A673 (cell line): ENCODE results near the gene MINDY4. TPM values are rescaled to one million over a fixed set of nuclear protein-coding genes. Genes with fewer than 3 reads are reported as not detected.
"Not testable (repeated sequence)": the region's sequence is repeated elsewhere in the genome, so short reads cannot be mapped to it uniquely, and the experiment has no call there.

ENCODE experiments used
- BruUV-seq: library from RNA; stranded (reverse); fragments of 400-500 nt; replicated peaks from 2 replicates; lab custom pipeline; 2021; lab: Mats Ljungman, UMichigan
- CTCF ChIA-PET: fragments of 300-600 bp; sonication (Branson Sonifier 250); formaldehyde crosslinking; loops from one replicate; lab custom pipeline; 2022; ENCODE audit warnings: antibody characterized with exemption; lab: Charles Lee
- POLR2A ChIA-PET: fragments of 300-600 bp; sonication (Branson Sonifier 250); formaldehyde crosslinking; loops from one replicate; lab custom pipeline; 2022; ENCODE audit warnings: antibody characterized with exemption; ENCODE audit not compliant: low non-redundant PET; lab: Charles Lee
- DNase-seq: peaks from one replicate; pipeline ENCODE4 v3.0.0-alpha.2; 2015; ENCODE audit warnings: low spot score
- H3K27ac ChIP-seq: fragments of 200-600 bp; sonication (generic); 2 replicates; pipeline ENCODE4 v1.5.1; 2016; ENCODE audit warnings: mixed run types, low read depth, mild to moderate bottlenecking, mixed read lengths, antibody characterized with exemption, low read length; ENCODE audit not compliant: poor library complexity, severe bottlenecking
- H3K27me3 ChIP-seq: fragments of 200-600 bp; sonication (generic); replicated peaks from 2 replicates; pipeline ENCODE4 v1.6.1; 2017; ENCODE audit warnings: mixed run types, low read depth, mild to moderate bottlenecking, mixed read lengths, antibody characterized with exemption, low read length; ENCODE audit not compliant: insufficient read depth, poor library complexity
- H3K36me3 ChIP-seq: fragments of 200-600 bp; sonication (generic); 2 replicates; pipeline ENCODE4 v1.6.1; 2016; ENCODE audit warnings: mixed run types, mild to moderate bottlenecking, mixed read lengths, antibody characterized with exemption, low read length; ENCODE audit not compliant: insufficient read depth, poor library complexity, severe bottlenecking
- H3K4me1 ChIP-seq: fragments of 200-600 bp; sonication (generic); 2 replicates; pipeline ENCODE4 v1.6.1; 2017; ENCODE audit warnings: mixed run types, mild to moderate bottlenecking, mixed read lengths, antibody characterized with exemption, low read length; ENCODE audit not compliant: insufficient read depth, poor library complexity, severe bottlenecking
- H3K4me3 ChIP-seq: fragments of 200-600 bp; sonication (generic); 2 replicates; pipeline ENCODE4 v1.5.1; 2016; ENCODE audit warnings: low read depth, mixed run types, mild to moderate bottlenecking, mixed read lengths, low read length; ENCODE audit not compliant: poor library complexity, severe bottlenecking
- H3K9me3 ChIP-seq: fragments of 200-600 bp; sonication (generic); 2 replicates; pipeline ENCODE4 v1.6.1; 2016; ENCODE audit warnings: mixed run types, low read depth, mild to moderate bottlenecking, mixed read lengths, antibody characterized with exemption, low read length; ENCODE audit not compliant: poor library complexity, severe bottlenecking
- CTCF ChIP-seq: fragments of 300-800, 200-600 bp; sonication (generic); conservative IDR thresholded peaks from 2 replicates; pipeline ENCODE4 v1.5.1; 2017; ENCODE audit warnings: low read depth, mild to moderate bottlenecking, antibody characterized with exemption, low read length, moderate library complexity, mixed read lengths
- EZH2 ChIP-seq: fragments of 200-600 bp; sonication (generic); IDR thresholded peaks from 2 replicates; pipeline ENCODE4 v1.6.1; 2017; ENCODE audit warnings: borderline replicate concordance, low read depth, mild to moderate bottlenecking, mixed read lengths, antibody characterized with exemption, low read length; ENCODE audit not compliant: poor library complexity, severe bottlenecking
- intact Hi-C: fragments of 100-400 bp; cut with micrococcal nuclease; formaldehyde crosslinking; loops from one replicate; pipeline ENCODE4 v1.10.0; 2022; ENCODE audit not compliant: unreplicated experiment
- total RNA-seq: library from RNA; stranded (reverse); gene quantifications from 2 replicates; pipeline ENCODE4 v1.2.3, GENCODE V29; 2021

MINDY4 gene
- total RNA-seq, 1 experiment from 2014 or later = 3.8 TPM

- no peaks in the 10 kb centered on the region for H3K4me1 ChIP-seq
- CTCF ChIA-PET = no interaction called here
Observed at GRCh38 chr7:30805931-30806330, 34.7 kb downstream of the MINDY4 start.

GRCh38 chr7:30807477-30807876 is 36.3 kb downstream of the MINDY4 start:
- CTCF ChIA-PET, DNase-seq, intact Hi-C loops, H3K27ac ChIP-seq, H3K4me3 ChIP-seq, H3K9me3 ChIP-seq, BruUV-seq, H3K36me3 ChIP-seq, H3K4me1 ChIP-seq, H3K27me3 ChIP-seq, POLR2A ChIA-PET: not testable (repeated sequence)

More at GRCh38 chr7:30805931-30806330, 34.7 kb downstream of the MINDY4 start:
- no peaks in the 10 kb centered on the region for H3K36me3 ChIP-seq
- POLR2A ChIA-PET = no interaction called here
- TF ChIP-seq EZH2 (no peak), CTCF (no peak)
- intact Hi-C loops = no loop called here
- no peaks in the 10 kb centered on the region for H3K27me3 ChIP-seq
- H3K4me3 ChIP-seq = no peak overlapping the region
- DNase-seq = no peak
- no peak overlapping the region for H3K27ac ChIP-seq
- H3K9me3 ChIP-seq = no peaks in the 10 kb centered on the region
- no TSS peak for BruUV-seq

GRCh38 chr7:30807941-30808340 is 36.7 kb downstream of the MINDY4 start:
- H3K27me3 ChIP-seq, DNase-seq, H3K27ac ChIP-seq, H3K4me3 ChIP-seq, H3K4me1 ChIP-seq, CTCF ChIA-PET, H3K36me3 ChIP-seq, intact Hi-C loops, H3K9me3 ChIP-seq, POLR2A ChIA-PET, BruUV-seq: not testable (repeated sequence)

GRCh38 chr7:30810986-30811385 is 39.8 kb downstream of the MINDY4 start:
- Histone ChIP-seq H3K27ac (no peak overlapping the region), H3K4me1 (no peaks in the 10 kb centered on the region), H3K9me3 (no peaks in the 10 kb centered on the region), H3K27me3 (no peaks in the 10 kb centered on the region), H3K36me3 (no peaks in the 10 kb centered on the region), H3K4me3 (no peak overlapping the region)
- ChIA-PET POLR2A (no interaction called here), CTCF (no interaction called here)
- intact Hi-C loops = loop anchor here (10.0 kb wide), 1 partner anchor 1134 kb away; no protein-coding TSS in a partner anchor
- no TSS peak for BruUV-seq
- TF ChIP-seq CTCF (no peak), EZH2 (no peak)
- DNase-seq = no peak
